ENCODE results near the gene LAIR2.

GRCh38 chr19:54469496-54469934, 33.1 kb upstream of the LAIR2 start:
- TF ChIP-seq, protein P1, sequence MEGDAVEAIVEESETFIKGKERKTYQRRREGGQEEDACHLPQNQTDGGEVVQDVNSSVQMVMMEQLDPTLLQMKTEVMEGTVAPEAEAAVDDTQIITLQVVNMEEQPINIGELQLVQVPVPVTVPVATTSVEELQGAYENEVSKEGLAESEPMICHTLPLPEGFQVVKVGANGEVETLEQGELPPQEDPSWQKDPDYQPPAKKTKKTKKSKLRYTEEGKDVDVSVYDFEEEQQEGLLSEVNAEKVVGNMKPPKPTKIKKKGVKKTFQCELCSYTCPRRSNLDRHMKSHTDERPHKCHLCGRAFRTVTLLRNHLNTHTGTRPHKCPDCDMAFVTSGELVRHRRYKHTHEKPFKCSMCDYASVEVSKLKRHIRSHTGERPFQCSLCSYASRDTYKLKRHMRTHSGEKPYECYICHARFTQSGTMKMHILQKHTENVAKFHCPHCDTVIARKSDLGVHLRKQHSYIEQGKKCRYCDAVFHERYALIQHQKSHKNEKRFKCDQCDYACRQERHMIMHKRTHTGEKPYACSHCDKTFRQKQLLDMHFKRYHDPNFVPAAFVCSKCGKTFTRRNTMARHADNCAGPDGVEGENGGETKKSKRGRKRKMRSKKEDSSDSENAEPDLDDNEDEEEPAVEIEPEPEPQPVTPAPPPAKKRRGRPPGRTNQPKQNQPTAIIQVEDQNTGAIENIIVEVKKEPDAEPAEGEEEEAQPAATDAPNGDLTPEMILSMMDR (IDR thresholded peaks at IDR 0.05; ENCODE audit: low read length), result no peak
- no peak for TF ChIP-seq EZH2phosphoT487 (IDR thresholded peaks at IDR 0.05; ENCODE audit: low read length)
